HG02571 (cell line): Measurements from ENCODE around the gene ATP5IF1.

Source experiments
- ATAC-seq: cut with Tn5 transposase; IDR thresholded peaks from one replicate; pipeline ENCODE4 v1.9.1; 2021; ENCODE audit warnings: mild to moderate bottlenecking, moderate library complexity; ENCODE audit not compliant: unreplicated experiment

ATP5IF1 gene

DNA sequence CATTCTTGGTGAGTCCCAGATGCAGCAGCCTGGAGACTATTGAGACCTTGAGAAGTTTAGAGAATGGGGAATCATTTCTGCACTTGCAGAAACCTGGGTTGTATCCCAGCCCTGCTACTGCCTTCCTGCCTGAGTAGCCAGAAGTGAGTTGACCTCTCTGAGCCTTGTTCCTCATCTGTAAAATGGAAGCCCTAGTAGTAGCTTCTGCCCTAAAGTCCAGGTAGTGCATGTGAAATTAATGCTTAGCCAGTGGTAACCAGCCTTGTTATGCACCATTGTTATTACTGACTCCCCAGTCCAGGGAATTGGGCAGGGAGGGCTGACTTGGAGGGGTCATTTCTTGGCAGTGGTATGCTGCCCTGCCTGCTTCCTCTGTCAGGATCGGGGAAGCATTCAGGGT is 29.0 kb downstream of the ATP5IF1 start:
- ATAC-seq = no peak

- no peak for ATAC-seq
These were observed 29.7 kb downstream of the ATP5IF1 start for GRCh38 chr1:28265577-28265976.

GRCh38 chr1:28266920-28267322 is 31.0 kb downstream of the ATP5IF1 start:
- no peak for ATAC-seq

GRCh38 chr1:28267633-28268032 is 31.7 kb downstream of the ATP5IF1 start:
- ATAC-seq = no peak

DNA sequence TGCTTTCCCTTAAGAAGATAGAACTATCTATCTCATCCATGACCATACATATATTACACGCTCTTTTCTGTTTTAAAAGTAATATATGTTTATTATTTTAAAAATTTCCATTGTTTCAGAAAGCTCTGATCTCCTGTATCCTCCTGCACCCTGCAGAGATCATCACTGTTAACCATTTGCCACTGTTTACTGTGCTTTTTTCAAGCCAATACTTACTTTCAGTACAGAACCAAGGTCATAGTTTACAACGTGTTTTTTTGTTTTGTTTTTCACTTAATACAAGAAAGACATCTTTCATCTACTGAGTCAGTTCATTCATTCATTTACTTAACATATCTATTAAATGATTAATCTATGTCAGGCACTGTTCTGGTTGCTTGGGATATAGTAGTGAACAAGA is 33.6 kb downstream of the ATP5IF1 start:
- ATAC-seq = no peak

GRCh38 chr1:28272215-28272852 is 36.4 kb downstream of the ATP5IF1 start:
- no peak for ATAC-seq

DNA sequence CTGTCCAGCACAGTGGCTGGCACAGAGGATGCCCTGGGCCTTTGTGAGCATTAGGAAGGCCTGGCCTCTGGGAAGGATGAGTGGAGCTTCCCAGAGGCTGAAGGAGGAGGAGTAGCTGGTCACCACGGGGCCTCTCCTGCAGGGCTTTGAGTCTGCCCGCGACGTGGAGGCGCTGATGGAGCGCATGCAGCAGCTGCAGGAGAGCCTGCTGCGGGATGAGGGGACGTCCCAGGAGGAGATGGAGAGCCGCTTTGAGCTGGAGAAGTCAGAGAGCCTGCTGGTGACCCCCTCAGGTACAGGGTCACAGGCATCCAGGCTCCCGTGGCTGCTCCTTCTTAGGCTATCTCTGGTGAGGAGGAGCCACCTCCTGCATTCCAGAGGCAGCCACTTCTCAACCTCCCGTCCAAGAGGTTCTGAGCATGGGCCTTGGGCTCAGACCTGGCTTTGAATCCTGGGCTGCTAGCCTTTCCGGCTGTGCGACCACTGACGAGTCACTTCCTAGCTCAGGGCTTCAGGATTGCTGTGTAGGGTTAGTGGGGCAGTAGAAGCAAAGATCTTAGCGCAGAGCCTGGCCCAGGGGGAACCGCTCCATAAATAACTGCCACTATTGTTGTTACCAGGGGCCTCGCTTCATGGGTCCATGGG is 37.4 kb downstream of the ATP5IF1 start:
- ATAC-seq = no peak

DNA sequence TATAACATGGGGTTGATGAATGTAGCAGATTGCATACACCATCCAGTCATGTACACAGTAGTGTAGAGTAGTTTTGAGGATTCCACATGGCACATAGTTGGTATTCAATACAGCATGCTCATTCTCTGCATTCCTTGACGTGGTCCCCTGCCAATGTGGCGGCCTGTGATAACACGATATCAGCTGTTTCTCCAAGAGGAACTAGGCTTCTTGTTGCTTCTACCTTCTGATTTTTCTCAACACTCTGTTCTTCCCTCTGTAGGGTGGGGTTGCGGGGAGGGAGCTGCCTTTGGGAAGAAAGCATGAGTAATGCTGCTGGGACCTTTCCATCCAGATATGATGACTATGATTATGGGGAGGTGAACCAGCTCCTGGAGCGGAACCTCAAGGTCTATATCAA is 42.8 kb downstream of the ATP5IF1 start:
- ATAC-seq = no peak

DNA sequence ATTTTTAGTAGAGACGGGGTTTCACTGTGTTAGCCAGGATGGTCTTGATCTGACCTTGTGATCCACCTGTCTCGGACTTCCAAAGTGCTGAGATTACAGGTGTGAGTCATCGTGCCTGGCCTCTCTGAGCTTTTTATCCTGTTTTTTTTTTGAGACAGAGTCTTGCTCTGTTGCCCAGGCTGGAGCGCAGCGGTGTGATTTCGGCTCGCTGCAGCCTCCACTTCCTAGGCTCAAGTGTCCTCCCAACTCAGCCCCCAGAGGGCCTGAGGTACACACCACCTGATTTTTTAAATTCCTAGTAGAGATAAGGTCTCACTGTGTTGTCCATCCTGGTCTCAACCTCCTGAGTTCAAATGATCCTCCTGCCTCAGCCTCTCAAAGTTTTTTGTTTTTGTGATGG is 43.8 kb downstream of the ATP5IF1 start:
- no peak for ATAC-seq

DNA sequence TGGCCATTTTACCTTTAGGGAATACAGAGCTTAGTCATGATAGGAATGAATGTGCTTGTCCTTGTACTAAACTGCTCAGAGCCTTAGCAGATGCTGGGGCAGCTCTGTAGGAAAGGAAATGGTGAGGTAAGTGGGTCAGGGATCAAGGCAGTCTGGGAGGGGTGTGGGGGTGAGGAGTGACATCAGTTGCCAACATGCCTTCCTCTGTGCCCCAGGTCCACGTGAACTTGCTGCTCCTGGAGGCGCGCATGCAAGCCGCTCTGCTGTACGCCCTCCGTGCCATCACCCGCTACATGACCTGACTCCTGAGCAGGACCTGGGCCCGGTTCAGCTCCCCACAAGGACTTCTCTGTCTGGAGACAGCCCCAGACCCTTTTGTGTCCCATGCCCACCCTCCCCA is 44.6 kb downstream of the ATP5IF1 start:
- ATAC-seq = no peak

GRCh38 chr1:28280977-28281381 is 45.1 kb downstream of the ATP5IF1 start:
- no peak for ATAC-seq

DNA sequence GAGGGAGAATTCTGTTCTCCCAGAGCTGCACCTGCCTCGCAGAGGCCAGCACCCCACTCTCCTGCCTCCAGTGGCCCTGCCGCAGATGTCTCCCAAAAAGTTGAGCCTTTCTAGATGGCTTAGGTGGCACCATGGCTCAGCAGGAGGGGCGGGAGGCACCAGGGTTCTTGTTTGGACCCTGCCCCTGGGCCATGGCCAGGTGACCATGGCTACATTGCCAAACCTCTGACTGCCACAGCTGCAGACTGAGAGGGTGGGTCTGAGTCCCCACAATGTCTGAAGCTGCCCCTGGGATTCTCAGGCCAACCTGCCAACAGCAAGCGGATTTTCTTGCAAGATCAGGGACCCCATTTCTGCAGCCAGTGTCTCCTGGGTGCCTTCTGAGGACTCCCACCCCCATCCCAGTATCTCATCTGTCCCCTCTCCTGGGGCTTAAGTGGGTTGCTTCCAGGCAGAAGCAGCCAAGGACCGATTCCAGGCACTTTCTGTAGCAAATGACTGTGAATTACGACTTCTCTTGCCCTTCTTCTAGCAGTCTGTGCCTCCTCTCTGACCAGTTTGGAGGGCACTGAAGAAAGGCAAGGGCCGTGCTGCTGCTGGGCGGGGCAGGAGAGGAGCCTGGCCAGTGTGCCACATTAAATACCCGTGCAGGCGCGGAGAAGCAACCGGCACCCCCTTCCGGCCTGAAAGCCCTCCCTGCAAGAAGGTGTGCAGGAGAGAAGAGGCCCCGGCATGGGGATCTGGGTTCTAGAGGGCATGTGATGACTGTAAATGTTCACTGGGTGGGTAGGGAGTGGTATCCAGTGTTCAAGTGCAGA is 45.9 kb downstream of the ATP5IF1 start:
- no peak for ATAC-seq

GRCh38 chr1:28282426-28283407 is 46.8 kb downstream of the ATP5IF1 start:
- no peak for ATAC-seq

DNA sequence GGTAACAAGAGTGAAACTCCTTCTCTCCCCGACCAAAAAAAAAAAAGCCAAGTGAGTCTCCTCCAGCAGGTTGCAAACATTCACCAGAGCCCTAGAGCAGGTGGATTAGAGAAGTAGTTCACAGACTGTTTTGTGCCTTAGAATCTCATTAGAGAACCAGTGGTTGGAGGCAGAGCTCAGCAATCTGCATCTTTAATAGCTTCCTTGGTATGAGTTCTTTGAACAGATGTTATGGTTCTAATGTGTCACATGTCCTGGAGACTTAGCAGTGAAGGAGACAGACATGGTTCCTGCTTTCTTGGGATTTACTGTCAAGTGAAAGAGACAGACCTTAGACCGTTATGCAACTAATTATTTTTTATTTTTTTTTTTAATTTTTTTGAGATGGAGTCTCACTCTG is 50.2 kb downstream of the ATP5IF1 start:
- no peak for ATAC-seq
